CD4-positive, alpha-beta memory T cell (primary cell): ENCODE measurements around the gene ZNF407. TPM values are rescaled to one million over a fixed set of nuclear protein-coding genes. Genes with fewer than 3 reads are reported as not detected.

Experiments used
- CTCF ChIA-PET: fragments of 350-600 bp; sonication (Branson Sonifier 250); formaldehyde crosslinking; loops from one replicate; lab custom pipeline; 2021; ENCODE audit warnings: inconsistent platforms; ENCODE audit not compliant: partially characterized antibody; lab: Charles Lee
- POLR2A ChIA-PET: fragments of 350-600 bp; sonication (Branson Sonifier 250); formaldehyde crosslinking; loops from one replicate; lab custom pipeline; 2021; ENCODE audit not compliant: partially characterized antibody; lab: Charles Lee
- DNase-seq, 5 donors: peaks; one replicate each; pipeline versions ENCODE4 v3.0.0 to v3.0.0-alpha.2; 2020 to 2022; ENCODE audit warnings: mixed read lengths in 1 of 5
- H3K27ac ChIP-seq: one replicate; pipeline ENCODE4 v1.7.0; 2013; ENCODE audit warnings: low read depth, low read length
- H3K27me3 ChIP-seq: 2 replicates; pipeline ENCODE4 v1.7.0; 2013; ENCODE audit warnings: mild to moderate bottlenecking, low read length, moderate library complexity; ENCODE audit not compliant: insufficient read depth
- H3K36me3 ChIP-seq: 2 replicates; pipeline ENCODE4 v1.7.0; 2013; ENCODE audit warnings: mild to moderate bottlenecking, low read length, moderate library complexity; ENCODE audit not compliant: insufficient read depth
- H3K4me1 ChIP-seq: 2 replicates; pipeline ENCODE4 v1.7.0; 2013; ENCODE audit warnings: mild to moderate bottlenecking, low read length, moderate library complexity; ENCODE audit not compliant: insufficient read depth
- H3K4me3 ChIP-seq, 2 donors: one replicate each; pipeline ENCODE4 v1.7.0; 2013; ENCODE audit warnings: low read length in 2 of 2, mild to moderate bottlenecking in 1 of 2
- H3K9me3 ChIP-seq, 2 donors: one replicate each; pipeline ENCODE4 v1.7.0; 2013; ENCODE audit warnings: low read length in 2 of 2, control low read depth in 1 of 2; ENCODE audit not compliant: control insufficient read depth in 1 of 2
- H3K27ac Mint-ChIP-seq, 7 donors: one replicate each; pipeline ENCODE4 v1.8.0; 2020 to 2021; ENCODE audit warnings: mixed read lengths in 7 of 7, mild to moderate bottlenecking in 6 of 7, inconsistent platforms in 3 of 7, moderate library complexity in 3 of 7
- H3K27me3 Mint-ChIP-seq, 2 donors: one replicate each; pipeline ENCODE4 v1.8.0; 2020 to 2021; ENCODE audit warnings: mixed read lengths in 2 of 2
- H3K36me3 Mint-ChIP-seq, 2 donors: one replicate each; pipeline ENCODE4 v1.8.0; 2020 to 2021; ENCODE audit warnings: mixed read lengths in 2 of 2, inconsistent platforms in 1 of 2, mild to moderate bottlenecking in 1 of 2
- H3K4me1 Mint-ChIP-seq, 4 donors: one replicate each; pipeline ENCODE4 v1.8.0; 2020 to 2021; ENCODE audit warnings: mixed read lengths in 4 of 4, mild to moderate bottlenecking in 1 of 4
- H3K4me3 Mint-ChIP-seq, 8 donors: one replicate each; pipeline ENCODE4 v1.8.0; 2020 to 2021; ENCODE audit warnings: mixed read lengths in 8 of 8, mild to moderate bottlenecking in 7 of 8, moderate library complexity in 6 of 8, inconsistent platforms in 3 of 8
- H3K9me3 Mint-ChIP-seq, 8 donors: one replicate each; pipeline ENCODE4 v1.8.0; 2020 to 2021; ENCODE audit warnings: mixed read lengths in 8 of 8, mild to moderate bottlenecking in 5 of 8, inconsistent platforms in 3 of 8, moderate library complexity in 1 of 8
- intact Hi-C: fragments of 100-400 bp; cut with micrococcal nuclease; formaldehyde crosslinking; loops from one replicate; pipeline ENCODE4 v1.15.1; 2023
- polyA plus RNA-seq, 2 donors: library from polyadenylated mRNA; unstranded; fragments of 300-500 nt; fragmentation: Illumina TruSeq; gene quantifications; one replicate each; pipeline ENCODE4 v1.2.3, GENCODE V29; 2021
- total RNA-seq, 2 experiments: library from RNA; stranded (reverse); gene quantifications; one replicate each; pipeline ENCODE4 v1.2.3, GENCODE V29; 2021

ZNF407 gene
- total and polyA plus RNA-seq, 4 experiments from 2014 or later: 1.8 to 26.9 (median 15.3) TPM

DNA sequence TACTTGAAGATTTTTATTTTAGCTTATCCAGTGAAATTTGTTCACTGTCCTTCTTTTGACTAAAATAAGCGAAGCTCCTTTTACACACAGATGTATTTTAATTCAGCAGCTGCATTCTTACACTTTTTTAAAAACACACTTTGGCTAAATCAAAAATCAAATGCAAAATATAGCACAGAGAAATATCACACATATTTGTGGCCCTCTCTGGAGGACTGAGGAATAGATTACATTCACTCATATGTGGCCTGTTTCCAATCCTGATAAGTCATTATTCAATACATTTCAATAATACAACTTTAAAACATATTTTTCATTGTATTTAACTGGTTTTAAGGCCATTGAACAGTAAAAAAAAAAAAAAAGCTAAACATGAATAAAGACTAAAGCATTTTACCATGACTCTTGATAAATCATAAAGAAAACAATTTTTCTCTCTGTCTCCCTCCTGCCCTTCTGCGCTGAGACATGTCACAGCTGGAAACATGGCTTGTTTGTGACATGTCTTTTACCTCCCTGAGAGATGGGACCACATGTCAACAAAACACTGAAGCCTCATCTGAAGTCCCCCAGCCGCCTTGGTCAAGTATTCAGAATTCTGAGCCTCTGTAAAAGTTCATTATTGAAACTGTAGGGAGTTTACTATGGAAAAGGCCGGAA, 221.0 kb downstream of the ZNF407 start:
- Mint-ChIP-seq H3K4me3 (no peak overlapping the region), H3K4me1 (peaks cover 0 to 2% (median 0%) of the 10 kb centered on the region in 4 donors), H3K9me3 (peaks cover 0 to 11% (median 2%) of the 10 kb centered on the region in 8 donors), H3K36me3 (peaks cover 18 to 25% of the 10 kb centered on the region in 2 donors), H3K27me3 (no peaks in the 10 kb centered on the region), H3K27ac (no peak overlapping the region)
- Histone ChIP-seq H3K9me3 (no peaks in the 10 kb centered on the region), H3K4me3 (no peak overlapping the region), H3K27me3 (no peaks in the 10 kb centered on the region), H3K4me1 (no peaks in the 10 kb centered on the region), H3K27ac (no peak overlapping the region), H3K36me3 (no peaks in the 10 kb centered on the region)
- ChIA-PET CTCF (interaction anchor here (1.1 kb wide), 1 partner anchor 195 kb away, joined by 3 read pairs; no protein-coding TSS in a partner anchor), POLR2A (no interaction called here)
- DNase-seq: no peak
- intact Hi-C loops: no loop called here

- Mint-ChIP-seq H3K27ac (no peak overlapping the region), H3K9me3 (peaks cover 0 to 12% (median 2%) of the 10 kb centered on the region in 8 donors), H3K27me3 (no peaks in the 10 kb centered on the region), H3K4me1 (peaks cover 0 to 6% (median under 1%) of the 10 kb centered on the region in 4 donors), H3K4me3 (no peak overlapping the region), H3K36me3 (peaks cover 21 to 24% of the 10 kb centered on the region in 2 donors)
- no peak overlapping the region for H3K27ac ChIP-seq
- H3K4me3 ChIP-seq: no peak overlapping the region
- H3K9me3 ChIP-seq: no peaks in the 10 kb centered on the region
- H3K27me3 ChIP-seq: no peaks in the 10 kb centered on the region
- intact Hi-C loops: no loop called here
- CTCF ChIA-PET: interaction anchor here (1.1 kb wide), 1 partner anchor 196 kb away, joined by 3 read pairs; no protein-coding TSS in a partner anchor
- no peaks in the 10 kb centered on the region for H3K36me3 ChIP-seq
- POLR2A ChIA-PET: no interaction called here
- no peaks in the 10 kb centered on the region for H3K4me1 ChIP-seq
- DNase-seq: no peak
Measured at GRCh38 chr18:74819433-74820059, 221.9 kb downstream of the ZNF407 start.

GRCh38 chr18:74820160-74820780, 222.6 kb downstream of the ZNF407 start:
- POLR2A ChIA-PET: no interaction called here
- peaks cover 0 to 6% (median under 1%) of the 10 kb centered on the region in 4 donors for H3K4me1 Mint-ChIP-seq

GRCh38 chr18:74825460-74825859, 227.8 kb downstream of the ZNF407 start:
- Mint-ChIP-seq H3K27ac (no peak overlapping the region), H3K4me1 (peaks cover 0 to 6% (median 0%) of the 10 kb centered on the region in 4 donors), H3K4me3 (no peak overlapping the region), H3K9me3 (peaks cover 0 to 12% (median 2%) of the 10 kb centered on the region in 8 donors), H3K36me3 (peaks cover 19 to 24% of the 10 kb centered on the region in 2 donors), H3K27me3 (no peaks in the 10 kb centered on the region)
- intact Hi-C loops: no loop called here
- ChIA-PET CTCF (no interaction called here), POLR2A (no interaction called here)
- Histone ChIP-seq H3K4me3 (no peak overlapping the region), H3K9me3 (no peaks in the 10 kb centered on the region), H3K27ac (no peak overlapping the region), H3K36me3 (no peaks in the 10 kb centered on the region), H3K4me1 (no peaks in the 10 kb centered on the region), H3K27me3 (no peaks in the 10 kb centered on the region)
- DNase-seq: no peak

More at GRCh38 chr18:74820160-74820780, 222.6 kb downstream of the ZNF407 start:
- no peaks in the 10 kb centered on the region for H3K9me3 ChIP-seq
- CTCF ChIA-PET: interaction anchor here (1.1 kb wide), 1 partner anchor 197 kb away, joined by 3 read pairs; no protein-coding TSS in a partner anchor
- H3K27me3 ChIP-seq: no peaks in the 10 kb centered on the region
- no peak overlapping the region for H3K27ac ChIP-seq
- no peak for DNase-seq
- intact Hi-C loops: no loop called here
- no peak overlapping the region for H3K4me3 Mint-ChIP-seq
- no peaks in the 10 kb centered on the region for H3K27me3 Mint-ChIP-seq
- no peaks in the 10 kb centered on the region for H3K36me3 ChIP-seq
- no peaks in the 10 kb centered on the region for H3K4me1 ChIP-seq
- peaks cover 20 to 23% of the 10 kb centered on the region in 2 donors for H3K36me3 Mint-ChIP-seq
- H3K27ac Mint-ChIP-seq: no peak overlapping the region
- peaks cover 0 to 12% (median 2%) of the 10 kb centered on the region in 8 donors for H3K9me3 Mint-ChIP-seq
- no peak overlapping the region for H3K4me3 ChIP-seq

DNA sequence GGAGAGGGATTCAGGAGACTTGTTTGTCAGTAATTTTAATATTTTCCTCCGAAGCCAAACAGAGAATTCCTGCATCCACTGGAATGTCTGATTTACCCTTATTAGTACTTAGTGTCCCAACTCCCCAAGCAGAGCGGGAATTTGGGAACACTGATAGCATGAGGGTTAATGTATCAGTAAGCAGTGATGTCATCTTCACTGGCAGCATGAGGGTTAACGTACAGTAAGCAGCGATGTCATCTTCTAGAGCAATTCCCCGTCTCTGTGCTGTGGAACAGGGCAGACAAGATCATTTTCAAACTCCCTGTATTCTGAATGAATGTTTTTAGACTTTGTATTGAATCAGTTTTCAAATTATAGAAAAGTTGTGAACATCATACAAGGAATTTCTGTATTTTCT, 228.9 kb downstream of the ZNF407 start:
- H3K4me3 ChIP-seq: no peak overlapping the region
- Mint-ChIP-seq H3K36me3 (peaks cover 16 to 27% of the 10 kb centered on the region in 2 donors), H3K27me3 (no peaks in the 10 kb centered on the region), H3K9me3 (peaks cover 0 to 9% (median 0%) of the 10 kb centered on the region in 8 donors), H3K4me3 (no peak overlapping the region), H3K27ac (no peak overlapping the region), H3K4me1 (peaks cover 0 to 6% (median 3%) of the 10 kb centered on the region in 4 donors)
- no peaks in the 10 kb centered on the region for H3K4me1 ChIP-seq
- CTCF ChIA-PET: no interaction called here
- no peak overlapping the region for H3K27ac ChIP-seq
- POLR2A ChIA-PET: no interaction called here
- no peaks in the 10 kb centered on the region for H3K27me3 ChIP-seq
- H3K36me3 ChIP-seq: no peaks in the 10 kb centered on the region
- no peak for DNase-seq
- intact Hi-C loops: no loop called here
- no peaks in the 10 kb centered on the region for H3K9me3 ChIP-seq

- intact Hi-C loops: no loop called here
- Histone ChIP-seq H3K36me3 (no peaks in the 10 kb centered on the region), H3K9me3 (no peaks in the 10 kb centered on the region), H3K4me3 (no peak overlapping the region), H3K27me3 (no peaks in the 10 kb centered on the region), H3K4me1 (no peaks in the 10 kb centered on the region), H3K27ac (no peak overlapping the region)
- ChIA-PET POLR2A (no interaction called here), CTCF (no interaction called here)
- Mint-ChIP-seq H3K4me1 (peaks cover 0 to 12% (median 7%) of the 10 kb centered on the region in 4 donors), H3K36me3 (peaks cover 10 to 19% of the 10 kb centered on the region in 2 donors), H3K9me3 (peaks cover 0 to 3% (median 0%) of the 10 kb centered on the region in 8 donors), H3K4me3 (no peak overlapping the region), H3K27ac (no peak overlapping the region), H3K27me3 (no peaks in the 10 kb centered on the region)
- no peak for DNase-seq
Measured at GRCh38 chr18:74828200-74828599, 230.5 kb downstream of the ZNF407 start.
